SW 1271 (cell line): Measurements from ENCODE around the gene SCNN1B.

Experiments used
- DNase-seq, 2 experiments: peaks; one replicate each; lab custom pipeline; 2025; lab: John Stamatoyannopoulos, UW

SCNN1B gene

GRCh38 chr16:23321206-23321875 lies 19.2 kb downstream of the SCNN1B start:
- DNase-seq = no peak

GRCh38 chr16:23323224-23324030 lies 21.3 kb downstream of the SCNN1B start:
- DNase-seq = no peak

DNA sequence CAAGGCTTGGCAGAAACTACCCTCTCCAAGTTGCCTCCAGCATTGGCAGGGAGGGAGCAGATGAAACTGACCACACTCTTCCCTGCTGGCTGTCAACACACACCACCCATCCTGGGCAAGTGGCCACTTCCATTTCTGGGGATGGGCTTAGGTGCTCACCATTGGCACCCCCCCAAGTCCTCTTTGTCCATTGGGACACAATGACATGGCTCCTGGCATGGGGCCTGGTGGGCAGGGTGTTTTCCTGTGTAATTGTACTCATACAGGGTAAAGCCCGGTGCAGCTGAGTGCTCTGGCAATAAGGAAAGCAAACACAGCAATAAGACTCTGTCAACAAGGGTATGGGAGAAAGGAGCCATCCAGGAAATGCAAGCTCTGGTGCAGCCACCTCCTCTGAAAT lies 22.6 kb downstream of the SCNN1B start:
- no peak for DNase-seq

DNA sequence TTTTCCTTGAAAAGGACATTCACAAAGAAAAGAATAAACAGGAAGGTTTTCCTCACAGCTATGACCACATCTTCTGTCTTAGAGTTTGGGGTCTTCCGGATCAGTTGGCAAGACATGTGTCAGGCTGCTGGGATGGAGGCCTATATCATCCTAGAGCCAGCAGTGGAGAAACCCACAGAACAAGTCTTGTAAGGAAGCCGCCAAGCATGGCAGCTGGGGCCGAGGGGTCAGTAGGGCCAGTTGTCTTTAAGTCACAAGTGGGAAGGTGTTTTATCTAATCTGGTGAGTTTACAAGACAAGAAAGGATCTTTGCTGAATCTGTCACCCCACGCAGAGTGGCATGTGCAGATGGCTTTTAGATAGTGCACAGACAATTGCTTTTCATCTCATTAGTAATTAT lies 25.7 kb downstream of the SCNN1B start:
- DNase-seq = no peak

- DNase-seq = no peak
These were observed 28.1 kb downstream of the SCNN1B start for GRCh38 chr16:23330161-23330560.

DNA sequence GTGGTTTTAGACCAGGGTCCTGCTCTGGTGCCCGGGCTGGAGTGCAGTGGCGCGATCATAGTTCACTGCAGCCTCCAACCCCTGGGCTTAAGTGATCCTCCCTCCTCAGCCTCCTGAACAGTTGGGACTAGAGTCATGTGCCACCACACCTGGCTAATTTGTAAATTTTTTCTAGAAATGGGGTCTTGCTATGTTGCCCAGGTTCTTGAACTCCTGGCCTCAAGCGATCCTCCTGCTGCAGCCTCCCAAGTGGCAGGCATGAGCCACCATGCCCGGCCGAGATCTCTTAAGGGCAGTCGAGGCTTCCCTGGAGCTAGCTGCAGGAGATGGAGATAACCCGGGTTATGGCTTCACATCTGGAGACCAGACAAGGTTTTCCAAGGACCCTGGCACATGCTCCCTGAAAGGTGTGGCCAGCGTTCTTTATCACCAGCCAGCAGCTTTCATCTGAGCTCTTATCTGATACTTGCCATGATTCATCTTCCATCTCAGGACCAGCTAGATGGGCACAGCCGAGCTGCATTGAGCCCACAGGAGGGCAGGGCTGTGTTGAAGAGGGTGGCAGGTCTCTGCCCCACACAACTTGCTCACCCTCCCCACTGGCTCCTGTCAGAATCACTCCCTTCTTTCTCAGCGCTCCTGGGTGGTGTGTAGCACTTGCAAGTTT lies 28.6 kb downstream of the SCNN1B start:
- DNase-seq = no peak

- DNase-seq = no peak
These were observed 31.0 kb downstream of the SCNN1B start for GRCh38 chr16:23333034-23333579.

- DNase-seq = no peak
These were observed 31.8 kb downstream of the SCNN1B start for GRCh38 chr16:23333831-23334456.

DNA sequence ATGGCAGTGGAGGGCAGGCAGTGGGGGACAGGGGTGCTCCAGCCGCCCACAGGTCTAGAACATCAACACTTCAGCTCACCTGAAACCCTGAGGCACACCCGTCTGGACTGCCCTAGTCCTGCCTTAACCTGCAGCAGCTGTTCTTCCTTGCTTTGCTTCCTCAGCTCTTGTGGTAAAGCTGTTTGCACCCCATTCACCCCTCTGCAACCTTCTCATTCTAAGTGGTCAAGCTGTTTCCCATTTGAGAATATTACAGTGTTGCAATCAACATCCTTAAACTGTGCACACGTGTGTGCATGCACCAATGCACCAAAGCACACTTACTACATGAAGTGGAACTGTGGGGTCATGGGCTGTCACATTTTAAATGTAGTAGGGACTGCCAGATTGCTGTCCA lies 32.4 kb downstream of the SCNN1B start:
- no peak for DNase-seq

DNA sequence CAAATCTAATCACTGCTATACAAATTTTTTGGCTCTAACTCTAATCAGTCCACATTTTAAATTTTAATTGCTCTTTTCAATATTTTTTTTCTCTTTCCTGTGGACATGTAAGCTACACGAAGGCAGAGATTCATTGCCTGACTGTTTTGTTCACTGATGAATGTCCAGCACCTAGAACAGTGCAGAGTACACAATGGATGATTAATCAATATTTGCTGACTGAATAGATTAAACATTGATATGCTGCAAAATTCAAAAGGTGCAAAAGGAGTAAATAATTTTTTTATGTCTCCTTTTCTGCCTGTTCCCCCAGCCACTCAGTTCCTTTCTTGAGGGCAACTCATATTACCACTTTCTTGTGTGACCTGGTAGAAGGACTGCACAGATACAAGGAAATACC lies 32.8 kb downstream of the SCNN1B start:
- DNase-seq = no peak

DNA sequence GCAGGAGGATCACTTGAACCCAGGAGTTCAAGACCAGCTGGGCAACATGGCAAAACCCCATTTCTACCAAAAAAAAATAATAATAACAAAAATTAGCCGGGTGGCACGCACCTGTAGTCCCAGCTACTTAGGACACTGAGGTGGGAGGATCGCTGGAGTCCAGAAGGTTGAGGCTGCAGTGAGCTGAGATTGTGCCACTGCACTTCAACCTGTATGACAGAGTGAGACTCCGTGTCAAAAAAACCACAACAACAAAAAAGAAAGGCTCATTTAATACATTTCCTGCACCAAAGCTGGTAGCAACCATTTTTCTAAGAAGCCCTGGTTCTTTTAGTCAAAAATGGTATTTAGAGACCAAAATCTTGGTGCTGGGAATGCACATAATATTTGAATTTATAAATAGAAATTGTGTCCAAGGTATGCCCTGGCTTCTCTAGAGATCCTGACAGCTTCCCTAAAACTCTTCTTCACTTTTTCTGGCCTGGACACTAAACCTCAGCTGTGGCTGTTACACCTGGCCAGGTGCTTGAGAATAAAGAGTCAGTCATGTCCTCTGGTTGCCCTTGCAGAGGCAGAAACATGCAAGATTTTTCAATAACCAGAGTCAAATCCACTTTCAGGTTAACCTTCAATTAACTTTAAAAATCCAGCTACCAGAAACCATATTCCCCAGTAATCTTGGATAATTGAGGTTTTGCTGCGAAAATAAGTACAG lies 35.9 kb downstream of the SCNN1B start:
- no peak for DNase-seq

GRCh38 chr16:23339787-23340186 lies 37.7 kb downstream of the SCNN1B start:
- no peak for DNase-seq

GRCh38 chr16:23342083-23342640 lies 40.1 kb downstream of the SCNN1B start:
- no peak for DNase-seq

- no peak for DNase-seq
These were observed 41.8 kb downstream of the SCNN1B start for GRCh38 chr16:23343643-23344612.

DNA sequence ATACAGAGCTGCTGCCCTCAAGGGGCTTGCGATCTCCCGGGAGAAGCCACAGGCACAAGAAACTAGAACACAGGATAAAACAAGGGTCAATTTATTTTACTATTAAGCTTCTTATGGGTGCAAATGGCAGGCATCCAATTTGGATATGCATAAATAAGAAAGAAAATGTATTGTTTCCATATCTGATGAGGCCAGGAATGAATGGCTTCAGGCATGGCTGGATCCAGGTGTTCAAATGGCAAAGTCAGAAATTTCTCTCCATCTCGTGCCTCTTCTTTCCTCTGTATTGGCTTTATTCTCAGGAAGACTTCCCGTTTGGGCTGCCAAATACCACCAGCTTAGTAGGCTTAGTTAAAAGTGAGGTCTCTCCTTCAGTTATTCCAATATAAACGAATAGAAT lies 43.1 kb downstream of the SCNN1B start:
- DNase-seq = no peak

GRCh38 chr16:23348579-23349469 lies 46.7 kb downstream of the SCNN1B start:
- no peak for DNase-seq

- DNase-seq = no peak
These were observed 49.3 kb downstream of the SCNN1B start for GRCh38 chr16:23351360-23351759.

DNA sequence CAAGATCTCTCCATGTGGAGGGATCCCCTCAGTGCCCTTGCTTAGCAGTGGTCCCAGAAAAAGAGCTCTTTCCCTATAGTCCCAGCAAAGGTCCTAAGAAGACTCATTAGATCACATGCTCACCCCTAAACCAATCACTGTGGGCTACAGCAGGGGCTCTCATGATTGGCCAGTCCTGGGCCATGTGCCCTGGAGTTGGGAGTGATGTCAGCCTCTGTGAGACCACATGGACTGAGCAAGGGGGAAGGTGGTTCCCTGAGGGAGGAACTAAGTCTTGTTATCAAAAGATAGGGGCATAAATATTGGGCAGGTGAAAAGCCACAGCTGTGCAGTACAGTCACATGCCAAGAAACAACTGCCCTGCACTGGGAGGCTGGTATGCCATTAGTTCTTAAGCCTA lies 51.3 kb downstream of the SCNN1B start:
- no peak for DNase-seq

GRCh38 chr16:23354246-23354645 lies 52.1 kb downstream of the SCNN1B start:
- DNase-seq = no peak
